ENCODE results near the gene PIH1D1. TPM values are rescaled to one million over a fixed set of nuclear protein-coding genes. Genes with fewer than 3 reads are reported as not detected.
A peak's percentile ranks its signal among the peaks of the same experiment; 100 is the strongest.

The PIH1D1 gene
- total RNA-seq, 2 donors from 2014 or later = 128 to 133 TPM

DNA sequence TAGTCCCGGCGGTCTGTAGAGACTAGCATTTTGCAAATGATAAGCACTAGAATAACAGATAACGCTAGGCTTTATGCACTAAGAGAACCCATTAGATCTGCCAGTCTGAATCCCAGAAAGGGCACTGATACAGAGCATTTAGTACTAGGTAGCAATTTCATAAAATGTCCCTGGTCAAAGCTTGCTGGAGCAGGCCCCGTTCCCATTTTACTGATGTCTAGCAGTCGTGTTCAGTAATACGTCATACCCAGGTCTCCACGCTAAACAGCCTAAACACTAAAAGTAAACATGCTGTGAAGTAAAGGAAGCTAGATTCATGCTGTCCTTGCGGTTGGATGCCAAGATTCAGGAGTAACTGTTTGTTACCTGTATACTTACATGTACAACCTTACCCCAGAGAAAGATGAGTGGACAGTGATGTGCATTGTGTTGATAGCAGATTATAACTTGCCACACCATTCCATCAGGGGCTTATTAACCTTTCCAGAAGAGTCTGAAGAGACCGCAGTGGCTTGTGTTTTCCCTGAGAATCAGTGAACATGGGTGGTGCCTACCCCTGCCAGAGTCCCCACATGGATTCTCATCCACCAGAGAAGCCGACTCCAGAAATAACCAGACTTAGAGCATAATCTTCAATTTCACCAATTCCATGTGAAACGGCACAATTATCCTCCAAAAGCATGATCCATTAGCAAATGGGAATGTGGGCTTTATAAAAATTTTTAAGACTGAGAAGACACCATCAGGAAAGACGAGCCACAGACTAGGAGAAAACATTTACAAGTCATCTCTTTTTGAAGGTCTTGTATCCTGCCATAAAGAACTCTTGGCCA, 41.2 kb upstream of the PIH1D1 start:
- H3K4me1 ChIP-seq (ENCODE audit: control insufficient read depth, insufficient read depth, low read length) = peaks cover 15% of the 10 kb centered on the region
- peaks cover 57% of the 10 kb centered on the region for H3K36me3 ChIP-seq (ENCODE audit: control insufficient read depth, insufficient read depth, low read length)
- H3K4me3 Mint-ChIP-seq = no peak overlapping the region

DNA sequence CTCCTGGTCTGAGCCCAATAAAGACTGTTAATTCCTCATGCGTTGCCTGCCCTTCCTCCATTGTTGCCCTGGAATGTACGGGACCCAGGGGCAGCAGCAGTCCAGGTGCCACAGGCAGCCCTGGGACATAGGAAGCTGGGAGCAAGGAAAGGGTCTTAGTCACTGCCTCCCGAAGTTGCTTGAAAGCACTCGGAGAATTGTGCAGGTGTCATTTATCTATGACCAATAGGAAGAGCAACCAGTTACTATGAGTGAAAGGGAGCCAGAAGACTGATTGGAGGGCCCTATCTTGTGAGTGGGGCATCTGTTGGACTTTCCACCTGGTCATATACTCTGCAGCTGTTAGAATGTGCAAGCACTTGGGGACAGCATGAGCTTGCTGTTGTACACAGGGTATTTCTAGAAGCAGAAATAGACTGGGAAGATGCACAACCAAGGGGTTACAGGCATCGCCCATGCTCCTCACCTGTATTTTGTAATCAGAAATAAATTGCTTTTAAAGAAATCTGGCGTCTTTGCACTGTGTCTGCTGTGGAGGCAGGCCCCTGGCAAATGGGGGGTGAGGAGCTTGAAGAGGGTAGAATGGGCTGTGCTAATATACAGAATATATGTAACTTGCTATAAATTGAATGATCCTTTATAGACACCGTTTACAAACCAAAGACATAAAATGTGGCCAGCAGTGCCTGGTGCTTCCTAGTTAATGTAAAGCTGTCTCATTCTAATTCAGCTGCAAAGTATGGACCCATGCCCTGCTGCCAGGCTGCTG, 40.4 kb upstream of the PIH1D1 start:
- Mint-ChIP-seq H3K27me3 (ENCODE audit: insufficient read depth) (no peaks in the 10 kb centered on the region), H3K36me3 (ENCODE audit: low read depth) (peaks cover 58% of the 10 kb centered on the region), H3K27ac (peak overlapping the region; percentile 82), H3K4me3 (no peak overlapping the region), H3K4me1 (peaks cover 9% of the 10 kb centered on the region), H3K9me3 (peaks cover 2% of the 10 kb centered on the region)
- H3K27ac ChIP-seq (ENCODE audit: low read depth, low read length) = peak overlapping the region; percentile 9
- H3K27me3 ChIP-seq (ENCODE audit: control insufficient read depth, insufficient read depth, low read length, poor library complexity, severe bottlenecking) = no peaks in the 10 kb centered on the region
- DNase-seq = no peak
- H3K9me3 ChIP-seq (ENCODE audit: control insufficient read depth, low read length) = no peaks in the 10 kb centered on the region
- no peak overlapping the region for H3K4me3 ChIP-seq (ENCODE audit: low read length)
- peak overlapping the region; percentile 13 for H3K9ac ChIP-seq (ENCODE audit: extremely low read depth, low read length, poor library complexity, severe bottlenecking)
- H3K4me1 ChIP-seq (ENCODE audit: control insufficient read depth, insufficient read depth, low read length) = peaks cover 7% of the 10 kb centered on the region
- 94 to 95% methylated on average over 5 to 7 of the region's 7 CpGs for WGBS, 2 experiments (ENCODE audit: insufficient coverage in 1 of 2, insufficient read length in 1 of 2)
- peaks cover 51% of the 10 kb centered on the region for H3K36me3 ChIP-seq (ENCODE audit: control insufficient read depth, insufficient read depth, low read length)
- TF ChIP-seq, protein P1, sequence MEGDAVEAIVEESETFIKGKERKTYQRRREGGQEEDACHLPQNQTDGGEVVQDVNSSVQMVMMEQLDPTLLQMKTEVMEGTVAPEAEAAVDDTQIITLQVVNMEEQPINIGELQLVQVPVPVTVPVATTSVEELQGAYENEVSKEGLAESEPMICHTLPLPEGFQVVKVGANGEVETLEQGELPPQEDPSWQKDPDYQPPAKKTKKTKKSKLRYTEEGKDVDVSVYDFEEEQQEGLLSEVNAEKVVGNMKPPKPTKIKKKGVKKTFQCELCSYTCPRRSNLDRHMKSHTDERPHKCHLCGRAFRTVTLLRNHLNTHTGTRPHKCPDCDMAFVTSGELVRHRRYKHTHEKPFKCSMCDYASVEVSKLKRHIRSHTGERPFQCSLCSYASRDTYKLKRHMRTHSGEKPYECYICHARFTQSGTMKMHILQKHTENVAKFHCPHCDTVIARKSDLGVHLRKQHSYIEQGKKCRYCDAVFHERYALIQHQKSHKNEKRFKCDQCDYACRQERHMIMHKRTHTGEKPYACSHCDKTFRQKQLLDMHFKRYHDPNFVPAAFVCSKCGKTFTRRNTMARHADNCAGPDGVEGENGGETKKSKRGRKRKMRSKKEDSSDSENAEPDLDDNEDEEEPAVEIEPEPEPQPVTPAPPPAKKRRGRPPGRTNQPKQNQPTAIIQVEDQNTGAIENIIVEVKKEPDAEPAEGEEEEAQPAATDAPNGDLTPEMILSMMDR (conservative IDR thresholded peaks at IDR 0.05) = no peak

More for the DNA sequence above, 41.2 kb upstream of the PIH1D1 start:
- no peaks in the 10 kb centered on the region for H3K9me3 ChIP-seq (ENCODE audit: control insufficient read depth, low read length)
- DNase-seq = no peak
- Mint-ChIP-seq H3K27me3 (ENCODE audit: insufficient read depth) (no peaks in the 10 kb centered on the region), H3K27ac (peak overlapping the region; percentile 82), H3K4me1 (peaks cover 14% of the 10 kb centered on the region), H3K36me3 (ENCODE audit: low read depth) (peaks cover 62% of the 10 kb centered on the region), H3K9me3 (peaks cover 2% of the 10 kb centered on the region)
- H3K27ac ChIP-seq (ENCODE audit: low read depth, low read length) = peak overlapping the region; percentile 9
- TF ChIP-seq, protein P1 (conservative IDR thresholded peaks at IDR 0.05) = no peak
- H3K9ac ChIP-seq (ENCODE audit: extremely low read depth, low read length, poor library complexity, severe bottlenecking) = no peak overlapping the region
- no peaks in the 10 kb centered on the region for H3K27me3 ChIP-seq (ENCODE audit: control insufficient read depth, insufficient read depth, low read length, poor library complexity, severe bottlenecking)
- H3K4me3 ChIP-seq (ENCODE audit: low read length) = no peak overlapping the region
- 88 to 90% methylated on average over 9 to 12 of the region's 12 CpGs for WGBS, 2 experiments (ENCODE audit: insufficient coverage in 1 of 2, insufficient read length in 1 of 2)

DNA sequence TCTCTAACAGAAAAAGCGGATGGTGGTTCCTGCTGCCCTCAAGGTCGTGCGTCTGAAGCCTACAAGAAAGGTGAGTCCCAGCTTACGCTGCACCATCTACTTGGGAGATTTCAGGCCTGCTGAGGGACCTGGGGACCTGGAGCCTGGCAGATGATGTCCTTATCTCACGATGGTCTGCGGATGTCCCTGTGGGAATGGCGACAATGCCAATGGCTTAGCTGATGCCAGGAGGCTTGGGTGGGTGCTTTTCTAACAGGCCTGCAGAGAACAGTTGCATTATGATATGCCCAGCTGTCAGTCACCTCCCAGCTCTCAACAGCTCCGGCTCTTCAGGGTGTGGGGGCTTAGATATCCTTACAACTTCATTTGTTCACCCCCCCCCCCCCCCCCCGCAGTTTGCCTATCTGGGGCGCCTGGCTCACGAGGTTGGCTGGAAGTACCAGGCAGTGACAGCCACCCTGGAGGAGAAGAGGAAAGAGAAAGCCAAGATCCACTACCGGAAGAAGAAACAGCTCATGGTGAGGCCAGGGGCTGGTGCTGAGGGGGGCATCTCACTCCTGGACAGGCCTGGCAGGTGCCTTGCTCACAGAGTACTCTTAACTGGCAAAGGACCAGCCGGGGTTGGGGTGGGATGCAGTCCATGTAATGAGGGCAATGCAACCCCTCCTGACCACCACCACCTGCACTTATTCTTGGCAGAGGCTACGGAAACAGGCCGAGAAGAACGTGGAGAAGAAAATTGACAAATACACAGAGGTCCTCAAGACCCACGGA, 39.6 kb upstream of the PIH1D1 start:
- H3K9me3 ChIP-seq (ENCODE audit: control insufficient read depth, low read length) = no peaks in the 10 kb centered on the region
- peaks cover 51% of the 10 kb centered on the region for H3K36me3 ChIP-seq (ENCODE audit: control insufficient read depth, insufficient read depth, low read length)
- Mint-ChIP-seq H3K36me3 (ENCODE audit: low read depth) (peaks cover 54% of the 10 kb centered on the region), H3K4me1 (peaks cover 9% of the 10 kb centered on the region), H3K4me3 (peak overlapping the region; percentile 99), H3K27me3 (ENCODE audit: insufficient read depth) (no peaks in the 10 kb centered on the region), H3K27ac (peak overlapping the region; percentile 82), H3K9me3 (peaks cover 2% of the 10 kb centered on the region)
- DNase-seq = no peak
- H3K4me3 ChIP-seq (ENCODE audit: low read length) = no peak overlapping the region
- H3K27me3 ChIP-seq (ENCODE audit: control insufficient read depth, insufficient read depth, low read length, poor library complexity, severe bottlenecking) = no peaks in the 10 kb centered on the region
- 94 to 96% methylated on average over 12 to 14 of the region's 17 CpGs for WGBS, 2 experiments (ENCODE audit: insufficient coverage in 1 of 2, insufficient read length in 1 of 2)
- TF ChIP-seq, protein P1 (conservative IDR thresholded peaks at IDR 0.05) = no peak
- peak overlapping the region; percentile 100 for H3K9ac ChIP-seq (ENCODE audit: extremely low read depth, low read length, poor library complexity, severe bottlenecking)
- peaks cover 6% of the 10 kb centered on the region for H3K4me1 ChIP-seq (ENCODE audit: control insufficient read depth, insufficient read depth, low read length)
- peak overlapping the region; percentile 48 for H3K27ac ChIP-seq (ENCODE audit: low read depth, low read length)

Measured in endodermal cell (in vitro differentiated cells).